Right forelimb (tissue), 1 donor: ENCODE measurements around the gene FSHR.

Experiments used
- DNase-seq: peaks from one replicate; pipeline ENCODE4 v3.0.0-alpha.2; 2018

Gene FSHR

DNA sequence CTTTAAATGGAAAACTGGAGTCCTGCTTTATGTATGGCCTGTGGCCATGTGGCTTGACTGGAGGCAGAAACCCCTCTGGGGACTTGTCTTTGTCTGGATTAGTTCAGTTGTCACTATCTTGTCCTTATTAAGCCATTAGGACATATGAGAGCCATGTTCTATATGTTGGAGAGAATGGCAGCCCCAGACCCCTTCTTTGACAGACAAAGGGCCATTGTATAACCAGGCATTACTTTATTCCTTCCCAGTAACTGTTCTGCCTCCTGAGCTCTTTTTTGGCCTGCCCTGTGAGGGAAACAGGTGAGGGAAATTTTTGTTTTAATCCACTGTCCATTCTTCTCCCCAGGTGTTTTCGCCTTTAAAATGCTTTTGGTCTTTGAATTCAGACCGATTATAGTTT lies 43.3 kb downstream of the FSHR start:
- no peak for DNase-seq

DNA sequence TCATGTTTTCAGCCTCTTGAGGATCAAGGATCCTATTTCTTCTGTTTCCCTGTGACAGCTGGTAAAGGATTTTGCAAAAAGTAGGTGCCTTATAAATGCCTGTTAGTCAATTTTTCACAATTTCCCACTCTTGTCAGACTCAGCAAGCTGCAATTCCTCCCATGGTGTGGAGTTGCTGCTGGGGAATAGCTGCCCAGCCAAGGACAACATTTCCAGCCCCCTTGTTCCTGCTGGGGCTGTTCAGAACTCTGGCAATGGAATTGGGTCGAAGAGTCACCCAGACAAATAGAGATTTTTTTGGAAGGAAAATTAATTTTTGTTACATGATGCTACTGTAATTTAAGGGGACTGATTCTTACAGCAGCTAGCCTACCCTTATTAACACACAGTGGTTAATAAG lies 43.7 kb downstream of the FSHR start:
- no peak for DNase-seq

DNA sequence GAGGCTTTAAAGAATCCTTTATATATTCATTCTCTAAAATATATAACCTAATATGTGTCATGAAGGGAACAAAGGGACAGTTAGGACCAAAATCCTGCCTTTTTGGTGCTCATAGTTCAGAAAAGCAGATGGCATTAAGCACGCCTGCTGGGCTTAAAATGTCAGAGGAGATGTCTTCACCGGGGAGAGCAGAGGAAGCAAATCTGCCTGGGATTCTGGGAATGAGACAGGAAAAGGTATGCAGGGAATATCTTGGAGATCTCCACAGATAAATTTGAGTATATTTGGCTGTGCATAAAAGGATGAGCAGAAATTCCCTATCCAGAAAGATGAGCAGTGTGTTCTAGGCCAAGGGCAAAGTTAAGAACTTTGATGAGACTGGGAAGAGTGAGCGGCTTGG lies 45.5 kb downstream of the FSHR start:
- no peak for DNase-seq

- no peak for DNase-seq
These were observed 45.9 kb downstream of the FSHR start for GRCh38 chr2:49108436-49108835.

GRCh38 chr2:49105506-49105905 lies 48.8 kb downstream of the FSHR start:
- DNase-seq: no peak

GRCh38 chr2:49102146-49102545 lies 52.2 kb downstream of the FSHR start:
- DNase-seq: no peak

DNA sequence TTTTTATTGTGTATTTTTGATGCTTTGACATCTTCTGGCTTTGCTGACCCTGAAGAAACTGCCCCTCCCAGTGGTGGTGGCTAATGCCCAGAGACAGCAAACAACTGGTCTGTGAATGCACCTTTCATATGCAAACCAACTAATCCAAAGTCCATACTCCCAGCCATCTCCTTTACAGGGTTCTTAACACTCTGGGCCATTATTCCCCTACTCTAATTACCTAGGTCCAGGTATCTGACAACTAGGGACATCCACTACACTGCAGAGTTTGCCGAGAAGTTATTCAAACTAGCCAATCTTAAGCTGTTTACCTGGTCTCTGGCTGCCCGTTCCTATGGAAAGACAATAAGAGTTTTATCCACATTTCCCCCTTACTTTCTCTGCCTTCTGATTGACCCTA lies 73.6 kb downstream of the FSHR start:
- no peak for DNase-seq

- DNase-seq: no peak
These were observed 83.6 kb downstream of the FSHR start for GRCh38 chr2:49070716-49071115.

GRCh38 chr2:49069829-49070228 lies 84.5 kb downstream of the FSHR start:
- DNase-seq: no peak

DNA sequence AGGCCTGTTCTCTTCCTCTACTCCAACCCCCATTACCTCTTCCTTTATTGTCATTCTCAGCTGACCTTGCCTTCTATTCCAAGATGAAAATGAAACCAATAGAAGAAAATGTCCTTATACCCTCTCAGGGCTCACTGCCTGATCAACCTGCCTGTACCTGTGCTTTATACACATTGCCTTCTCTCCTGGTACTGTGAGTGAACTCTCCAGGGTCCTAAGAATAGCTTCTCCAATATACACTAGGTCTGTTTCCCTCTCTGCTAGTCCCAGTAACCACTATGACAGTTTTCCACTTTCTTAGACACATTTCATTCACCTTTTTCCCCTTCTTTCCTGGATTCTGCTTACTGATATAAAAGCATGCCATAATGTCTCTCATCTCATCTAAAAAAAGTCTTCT lies 85.7 kb downstream of the FSHR start:
- DNase-seq: no peak

DNA sequence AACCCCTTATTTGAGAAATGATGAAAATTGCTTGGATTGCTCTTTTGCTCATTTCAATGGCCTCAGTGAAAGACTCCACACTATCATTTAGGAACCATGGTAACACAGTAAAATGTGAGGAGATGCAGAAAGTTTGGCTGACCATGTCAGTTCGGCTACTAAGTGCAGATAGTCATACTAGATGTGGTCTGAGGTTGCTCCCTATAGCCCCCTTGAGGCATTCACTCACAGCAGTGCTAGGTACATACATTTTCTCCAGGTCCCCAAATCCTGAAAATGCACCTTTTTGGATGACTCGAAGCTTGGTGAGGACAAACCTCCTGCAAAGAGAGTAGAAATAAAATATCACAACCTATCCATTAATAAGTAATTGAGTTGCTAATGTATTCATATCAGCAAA lies 86.3 kb downstream of the FSHR start:
- no peak for DNase-seq

- no peak for DNase-seq
These were observed 101.2 kb downstream of the FSHR start for GRCh38 chr2:49053156-49053555.

GRCh38 chr2:49050265-49050664 lies 104.0 kb downstream of the FSHR start:
- no peak for DNase-seq

- DNase-seq: no peak
These were observed 105.2 kb downstream of the FSHR start for GRCh38 chr2:49049161-49049560.

GRCh38 chr2:49045083-49045482 lies 109.2 kb downstream of the FSHR start:
- no peak for DNase-seq

DNA sequence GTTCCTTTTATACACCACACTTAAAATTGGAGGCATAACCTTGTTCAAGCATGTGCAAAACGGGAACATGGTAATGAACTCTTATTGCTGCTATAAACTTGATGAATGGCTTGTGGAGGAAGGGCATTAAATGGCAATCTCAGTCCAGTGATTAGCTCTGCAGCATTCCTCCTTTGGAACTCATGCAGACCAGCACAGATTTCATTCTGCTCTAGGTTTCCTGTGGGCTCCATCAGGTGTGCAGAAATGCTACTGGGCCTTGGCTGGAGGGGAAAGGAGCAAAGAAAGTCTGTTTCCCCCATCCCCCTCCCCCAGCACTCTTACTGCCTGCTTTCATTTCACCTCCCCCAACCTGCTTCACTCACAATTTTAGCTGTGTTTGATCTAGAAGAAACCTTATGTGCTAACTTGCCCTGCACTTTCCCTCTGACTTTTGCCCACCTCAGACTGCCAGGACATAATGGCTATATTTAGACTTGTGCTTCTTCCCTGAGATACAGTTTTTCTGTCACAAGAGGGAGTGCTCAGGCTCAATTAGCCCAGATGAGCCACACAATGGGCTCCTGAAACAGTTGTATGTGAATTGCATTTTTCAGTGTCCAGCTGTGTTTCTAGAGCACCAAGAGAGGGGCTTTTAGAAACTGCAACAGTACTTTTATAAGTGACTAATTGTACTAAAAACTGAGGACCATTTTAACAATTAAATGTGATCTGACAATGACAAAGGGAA lies 109.8 kb downstream of the FSHR start:
- DNase-seq: no peak

DNA sequence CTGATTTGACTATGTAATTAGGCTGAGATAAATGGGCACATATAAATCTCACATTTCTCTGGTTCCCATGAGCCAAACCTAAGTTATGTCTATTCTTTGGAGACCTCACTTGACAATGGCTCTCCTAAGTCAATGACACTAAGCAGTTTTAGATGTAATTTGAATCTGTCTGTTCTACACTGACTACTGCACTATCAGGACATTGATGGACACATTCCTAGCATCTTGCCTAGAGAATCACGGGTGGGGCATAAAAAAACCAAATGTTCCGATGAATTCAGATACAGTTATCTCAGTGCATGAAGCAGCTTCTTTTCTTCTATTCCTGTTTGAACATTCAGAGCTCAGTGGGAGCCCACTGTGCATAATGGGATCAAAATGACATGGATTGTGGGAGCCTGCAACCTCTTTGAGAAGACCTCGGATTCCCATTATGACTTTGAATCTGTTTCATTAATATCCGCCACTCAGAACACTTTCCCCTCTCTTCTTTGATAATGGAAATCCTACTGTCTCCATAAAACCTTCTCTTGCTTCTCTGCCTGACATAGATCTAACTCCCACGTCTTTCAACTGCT lies 110.8 kb downstream of the FSHR start:
- DNase-seq: no peak

DNA sequence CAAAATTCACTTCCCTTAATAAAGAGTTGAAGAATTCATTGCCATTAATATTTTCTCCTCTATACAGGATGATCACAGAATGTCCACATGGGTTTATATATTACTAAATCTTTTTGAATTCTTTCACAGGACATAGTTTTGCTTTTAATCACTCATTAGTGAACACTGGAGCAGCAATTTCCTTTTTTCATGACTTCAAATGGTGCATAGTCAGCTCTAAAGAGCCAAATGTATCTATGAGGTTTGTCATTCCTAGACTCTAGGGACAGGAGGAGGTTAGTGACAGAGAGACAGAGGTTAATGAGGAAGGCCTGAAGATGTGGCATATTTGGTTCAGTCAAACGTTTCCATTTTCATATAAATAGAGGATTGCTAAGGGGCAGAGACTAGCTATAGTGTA lies 111.8 kb downstream of the FSHR start:
- no peak for DNase-seq

DNA sequence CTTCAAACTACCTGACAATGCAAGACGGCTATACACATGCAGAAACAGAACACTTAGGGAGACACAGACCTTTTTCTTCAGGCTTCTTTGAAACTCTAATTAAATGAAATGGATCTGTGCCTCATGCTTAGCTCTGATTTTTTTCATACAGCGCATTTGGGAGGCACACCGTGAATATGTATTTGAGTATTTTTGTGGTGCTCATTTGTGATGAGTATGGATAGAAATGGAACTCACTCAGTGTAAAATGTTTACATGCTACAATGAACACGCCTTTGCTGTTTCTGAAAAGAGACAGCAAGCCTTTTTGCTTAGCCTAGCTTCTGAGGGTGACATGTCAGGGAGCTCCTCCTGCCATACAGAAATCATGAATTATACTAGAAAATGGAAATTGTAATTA lies 113.3 kb downstream of the FSHR start:
- no peak for DNase-seq

GRCh38 chr2:49037197-49037596 lies 117.1 kb downstream of the FSHR start:
- no peak for DNase-seq

DNA sequence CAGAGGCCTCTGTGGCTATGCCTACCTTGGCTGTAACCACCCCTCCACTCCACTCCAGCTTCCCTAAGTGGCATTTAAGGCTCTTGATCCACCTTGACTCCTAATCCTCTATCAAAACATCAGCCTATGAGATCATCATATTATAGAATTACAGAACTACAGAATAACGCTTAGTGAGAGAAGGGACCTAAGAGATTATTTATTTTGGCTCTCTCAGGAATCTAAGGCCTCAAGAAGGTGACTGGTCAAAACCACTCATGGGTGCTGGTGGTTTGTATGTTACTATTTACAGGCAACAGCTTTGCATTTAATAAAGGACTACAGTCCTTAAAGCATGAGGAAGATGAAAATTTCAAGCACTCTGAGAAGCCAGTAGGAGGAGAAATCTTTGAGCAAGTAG lies 118.8 kb downstream of the FSHR start:
- no peak for DNase-seq

GRCh38 chr2:49033394-49034185 lies 120.7 kb downstream of the FSHR start:
- no peak for DNase-seq

GRCh38 chr2:49032936-49033335 lies 121.4 kb downstream of the FSHR start:
- DNase-seq: no peak

GRCh38 chr2:49032126-49032525 lies 122.2 kb downstream of the FSHR start:
- DNase-seq: no peak
